ENCODE measurements around the gene PIEZO1.

GRCh38 chr16:88831838-88832237, 46.8 kb upstream of the PIEZO1 start:
- no peak for TF ChIP-seq POLR2A (IDR thresholded peaks at IDR 0.05)
- no peak for TF ChIP-seq CTCF (IDR thresholded peaks at IDR 0.05)
